ENCODE measurements around the gene TNFRSF11A. TPM values are rescaled to one million over a fixed set of nuclear protein-coding genes. Genes with fewer than 3 reads are reported as not detected.

TNFRSF11A gene
- total RNA-seq, 1 donor from 2014 or later = 3.9 TPM

GRCh38 chr18:62418258-62418657, 93.1 kb downstream of the TNFRSF11A start:
- intact Hi-C loops (cut with DNase I) = no loop called here
- no peak overlapping the region for H3K4me3 ChIP-seq
- H3K27me3 ChIP-seq = no peaks in the 10 kb centered on the region
- H3K9me3 ChIP-seq = no peaks in the 10 kb centered on the region
- H3K36me3 ChIP-seq = no peaks in the 10 kb centered on the region
- DNase-seq (ENCODE audit: extremely low spot score in 2 of 2) = no peak
- H3K4me1 ChIP-seq = no peaks in the 10 kb centered on the region
- H3K27ac ChIP-seq = no peak overlapping the region
- TF ChIP-seq CTCF (IDR thresholded peaks at IDR 0.05) = no peak
- TF ChIP-seq POLR2A (IDR thresholded peaks at IDR 0.05) = no peak
- TF ChIP-seq POLR2AphosphoS5 (IDR thresholded peaks at IDR 0.05; ENCODE audit: insufficient read depth in 1 of 2, low read depth in 1 of 2) = no peak

- H3K4me1 ChIP-seq = peaks cover 4% of the 10 kb centered on the region
- H3K4me3 ChIP-seq = no peak overlapping the region
- H3K9me3 ChIP-seq = no peaks in the 10 kb centered on the region
- peak overlapping the region; percentile 46 for H3K27ac ChIP-seq
- TF ChIP-seq CTCF (IDR thresholded peaks at IDR 0.05) (no peak), POLR2A (IDR thresholded peaks at IDR 0.05) (no peak), POLR2AphosphoS5 (IDR thresholded peaks at IDR 0.05; ENCODE audit: insufficient read depth in 1 of 2, low read depth in 1 of 2) (no peak)
- intact Hi-C loops (cut with DNase I) = no loop called here
- DNase-seq (ENCODE audit: extremely low spot score in 2 of 2) = no peak
- H3K36me3 ChIP-seq = no peaks in the 10 kb centered on the region
- H3K27me3 ChIP-seq = no peaks in the 10 kb centered on the region
These were observed 95.0 kb downstream of the TNFRSF11A start for GRCh38 chr18:62420151-62420512.

GRCh38 chr18:62420513-62421209, 95.6 kb downstream of the TNFRSF11A start:
- TF ChIP-seq POLR2A (IDR thresholded peaks at IDR 0.05) = no peak
- TF ChIP-seq POLR2AphosphoS5 (IDR thresholded peaks at IDR 0.05; ENCODE audit: insufficient read depth in 1 of 2, low read depth in 1 of 2) = peak in 1 of 2 donors; percentile 54
- H3K27me3 ChIP-seq = no peaks in the 10 kb centered on the region
- H3K27ac ChIP-seq = peak overlapping the region; percentile 46
- intact Hi-C loops (cut with DNase I) = no loop called here
- no peaks in the 10 kb centered on the region for H3K9me3 ChIP-seq
- no peak overlapping the region for H3K4me3 ChIP-seq
- H3K36me3 ChIP-seq = no peaks in the 10 kb centered on the region
- peaks cover 8% of the 10 kb centered on the region for H3K4me1 ChIP-seq
- no peak for DNase-seq (ENCODE audit: extremely low spot score in 2 of 2)

- H3K27me3 ChIP-seq = no peaks in the 10 kb centered on the region
- H3K36me3 ChIP-seq = no peaks in the 10 kb centered on the region
- peaks cover 8% of the 10 kb centered on the region for H3K4me1 ChIP-seq
- H3K9me3 ChIP-seq = no peaks in the 10 kb centered on the region
- H3K27ac ChIP-seq = peak overlapping the region; percentile 87
- intact Hi-C loops (cut with DNase I) = loop anchor here (5.0 kb wide), 1 partner anchor 162 kb away; no protein-coding TSS in a partner anchor
- TF ChIP-seq POLR2A (IDR thresholded peaks at IDR 0.05) = no peak
- peak in 1 of 2 donors; percentile 98 for TF ChIP-seq POLR2AphosphoS5 (IDR thresholded peaks at IDR 0.05; ENCODE audit: insufficient read depth in 1 of 2, low read depth in 1 of 2)
- peak; percentile 66 to 89 (median 71) for TF ChIP-seq CTCF (IDR thresholded peaks at IDR 0.05)
- peak in 1 of 2 donors; percentile 95 for DNase-seq (ENCODE audit: extremely low spot score in 2 of 2)
- H3K4me3 ChIP-seq = peak overlapping the region; percentile 29 to 34
These were observed 100.5 kb downstream of the TNFRSF11A start for GRCh38 chr18:62425465-62426190.

- TF ChIP-seq POLR2A (IDR thresholded peaks at IDR 0.05) (no peak), POLR2AphosphoS5 (IDR thresholded peaks at IDR 0.05; ENCODE audit: insufficient read depth in 1 of 2, low read depth in 1 of 2) (no peak), CTCF (IDR thresholded peaks at IDR 0.05) (no peak)
- no peaks in the 10 kb centered on the region for H3K27me3 ChIP-seq
- peaks cover 8% of the 10 kb centered on the region for H3K4me1 ChIP-seq
- no peak overlapping the region for H3K4me3 ChIP-seq
- H3K27ac ChIP-seq = peak overlapping the region; percentile 87
- no peaks in the 10 kb centered on the region for H3K36me3 ChIP-seq
- intact Hi-C loops (cut with DNase I) = loop anchor here (5.0 kb wide), 1 partner anchor 161 kb away; no protein-coding TSS in a partner anchor
- DNase-seq (ENCODE audit: extremely low spot score in 2 of 2) = no peak
- no peaks in the 10 kb centered on the region for H3K9me3 ChIP-seq
These were observed 101.0 kb downstream of the TNFRSF11A start for GRCh38 chr18:62426191-62426488.
